ENCODE measurements around the gene KTI12. TPM values are rescaled to one million over a fixed set of nuclear protein-coding genes. Genes with fewer than 3 reads are reported as not detected.

KTI12 gene
- total and polyA plus RNA-seq, 9 donors, result 7.1 to 14.1 (median 11.4) TPM

- H3K36me3 ChIP-seq, result no peaks in the 10 kb centered on the region
- no peaks in the 10 kb centered on the region for H3K9me3 ChIP-seq
- no peaks in the 10 kb centered on the region for H3K27me3 ChIP-seq
- H3K4me3 ChIP-seq, result no peak overlapping the region
- intact Hi-C loops (cut with DNase I), result no loop called here
- H3K27ac ChIP-seq, result no peak overlapping the region
- 90 to 96% (median 94%) methylated on average over 2 of the region's 2 CpGs for WGBS, 3 donors
- H3K4me1 ChIP-seq (ENCODE audit: insufficient read depth), result no peaks in the 10 kb centered on the region
- DNase-seq, result no peak
- TF ChIP-seq POLR2A (IDR thresholded peaks at IDR 0.05), result no peak
- TF ChIP-seq EP300 (IDR thresholded peaks at IDR 0.05), result no peak
- TF ChIP-seq CTCF (IDR thresholded peaks at IDR 0.05), result no peak
Measured at GRCh38 chr1:52045236-52045635, 11.6 kb upstream of the KTI12 start.

GRCh38 chr1:52041551-52042185, 8.1 kb upstream of the KTI12 start:
- Histone ChIP-seq H3K36me3 (no peaks in the 10 kb centered on the region), H3K4me3 (no peak overlapping the region), H3K27me3 (no peaks in the 10 kb centered on the region), H3K27ac (no peak overlapping the region), H3K9me3 (no peaks in the 10 kb centered on the region), H3K4me1 (ENCODE audit: insufficient read depth) (no peaks in the 10 kb centered on the region)
- DNase-seq, result no peak
- WGBS, 3 donors, result 92 to 97% (median 94%) methylated on average over 4 of the region's 4 CpGs
- TF ChIP-seq POLR2A (IDR thresholded peaks at IDR 0.05) (no peak), EP300 (IDR thresholded peaks at IDR 0.05) (no peak), CTCF (IDR thresholded peaks at IDR 0.05) (no peak)
- intact Hi-C loops (cut with DNase I), result no loop called here

GRCh38 chr1:52037909-52038308, 4.3 kb upstream of the KTI12 start:
- no peaks in the 10 kb centered on the region for H3K4me1 ChIP-seq (ENCODE audit: insufficient read depth)
- no peaks in the 10 kb centered on the region for H3K9me3 ChIP-seq
- no peak for TF ChIP-seq POLR2A (IDR thresholded peaks at IDR 0.05)
- no peak for TF ChIP-seq EP300 (IDR thresholded peaks at IDR 0.05)
- TF ChIP-seq CTCF (IDR thresholded peaks at IDR 0.05), result no peak
- DNase-seq, result no peak
- no peak overlapping the region for H3K4me3 ChIP-seq
- intact Hi-C loops (cut with DNase I), result no loop called here
- H3K36me3 ChIP-seq, result no peaks in the 10 kb centered on the region
- WGBS, 3 donors, result 82 to 96% (median 94%) methylated on average over 1 of the region's 1 CpG
- no peaks in the 10 kb centered on the region for H3K27me3 ChIP-seq
- no peak overlapping the region for H3K27ac ChIP-seq

GRCh38 chr1:52037402-52037814, 3.8 kb upstream of the KTI12 start:
- TF ChIP-seq POLR2A (IDR thresholded peaks at IDR 0.05), result no peak
- no peak for TF ChIP-seq EP300 (IDR thresholded peaks at IDR 0.05)
- TF ChIP-seq CTCF (IDR thresholded peaks at IDR 0.05), result no peak
- H3K36me3 ChIP-seq, result no peaks in the 10 kb centered on the region
- no peak overlapping the region for H3K27ac ChIP-seq
- DNase-seq, result no peak
- no peaks in the 10 kb centered on the region for H3K9me3 ChIP-seq
- no peaks in the 10 kb centered on the region for H3K27me3 ChIP-seq
- WGBS, 3 donors, result 76 to 81% (median 78%) methylated on average over 5 of the region's 5 CpGs
- intact Hi-C loops (cut with DNase I), result no loop called here
- peaks cover 1% of the 10 kb centered on the region for H3K4me1 ChIP-seq (ENCODE audit: insufficient read depth)
- no peak overlapping the region for H3K4me3 ChIP-seq

All from ovary (tissue), 9 donors.